GM23338 (cell line): ENCODE results near the gene BAG3. TPM values are rescaled to one million over a fixed set of nuclear protein-coding genes. Genes with fewer than 3 reads are reported as not detected.

ENCODE experiments used
- ATAC-seq: fragments of 200-7000 bp; cut with Tn5 transposase; 3 replicates; pipeline ENCODE4 v1.9.1; 2020
- DNase-seq: peaks from one replicate; pipeline ENCODE4 v3.0.0-alpha.2; 2015; ENCODE audit warnings: low spot score
- H2AFZ ChIP-seq: fragments of 200-600 bp; sonication (generic); 2 replicates; pipeline ENCODE4 v1.8.0; 2016; ENCODE audit warnings: antibody characterized with exemption, mild to moderate bottlenecking, moderate library complexity
- H3F3A ChIP-seq: fragments of 200-600 bp; sonication (generic); replicated peaks from 2 replicates; pipeline ENCODE4 v1.8.0; 2017; ENCODE audit warnings: antibody characterized with exemption, mixed run types, low read depth
- H3K27ac ChIP-seq: fragments of 200-600 bp; sonication (generic); 2 replicates; pipeline ENCODE4 v1.6.1; 2016; ENCODE audit warnings: low read depth
- H3K27me3 ChIP-seq: fragments of 200-600 bp; sonication (generic); 2 replicates; pipeline ENCODE4 v1.8.0; 2016; ENCODE audit warnings: mild to moderate bottlenecking, mixed run types, moderate library complexity; ENCODE audit not compliant: insufficient read depth
- H3K36me3 ChIP-seq: fragments of 200-600 bp; sonication (generic); 2 replicates; pipeline ENCODE4 v1.8.0; 2016; ENCODE audit warnings: mild to moderate bottlenecking; ENCODE audit not compliant: insufficient read depth
- H3K4me1 ChIP-seq: fragments of 200-600 bp; sonication (generic); 2 replicates; pipeline ENCODE4 v1.8.0; 2016; ENCODE audit warnings: mild to moderate bottlenecking, moderate library complexity; ENCODE audit not compliant: insufficient read depth
- H3K4me2 ChIP-seq: fragments of 200-600 bp; sonication (generic); 2 replicates; pipeline ENCODE4 v1.7.1; 2017; ENCODE audit warnings: mixed run types
- H3K4me3 ChIP-seq: fragments of 200-600 bp; sonication (generic); 2 replicates; pipeline ENCODE4 v1.6.1; 2016; ENCODE audit warnings: mixed run types
- H3K79me2 ChIP-seq: fragments of 200-600 bp; sonication (generic); replicated peaks from 2 replicates; pipeline ENCODE4 v1.8.0; 2017; ENCODE audit warnings: mild to moderate bottlenecking; ENCODE audit not compliant: insufficient read depth
- H3K9me2 ChIP-seq: fragments of 200-600 bp; sonication (generic); 2 replicates; pipeline ENCODE4 v1.8.0; 2017; ENCODE audit not compliant: insufficient read depth
- H4K20me1 ChIP-seq: fragments of 200-600 bp; sonication (generic); replicated peaks from 2 replicates; pipeline ENCODE4 v1.8.0; 2017; ENCODE audit warnings: mild to moderate bottlenecking; ENCODE audit not compliant: insufficient read depth
- H3K27ac Mint-ChIP-seq: 2 replicates; pipeline ENCODE4 v1.8.0; 2020; ENCODE audit warnings: inconsistent platforms, mild to moderate bottlenecking, moderate library complexity, mixed read lengths
- H3K27me3 Mint-ChIP-seq: 3 replicates; pipeline ENCODE4 v1.8.0; 2022; ENCODE audit warnings: low read depth, mild to moderate bottlenecking, moderate library complexity, mixed read lengths, inconsistent platforms; ENCODE audit not compliant: insufficient read depth, poor library complexity
- H3K36me3 Mint-ChIP-seq: 3 replicates; pipeline ENCODE4 v1.8.0; 2021; ENCODE audit warnings: low read depth, mild to moderate bottlenecking, inconsistent platforms, moderate library complexity, mixed read lengths
- H3K4me1 Mint-ChIP-seq: 3 replicates; pipeline ENCODE4 v1.8.0; 2020; ENCODE audit warnings: mild to moderate bottlenecking, inconsistent platforms, mixed read lengths
- H3K4me3 Mint-ChIP-seq: 3 replicates; pipeline ENCODE4 v1.8.0; 2021; ENCODE audit warnings: moderate library complexity, mild to moderate bottlenecking, inconsistent platforms, mixed read lengths
- H3K9me3 Mint-ChIP-seq: 3 replicates; pipeline ENCODE4 v1.8.0; 2020; ENCODE audit warnings: moderate library complexity, mild to moderate bottlenecking, inconsistent platforms, mixed read lengths
- CREB1 ChIP-seq: fragments of 250-450 bp; sonication (Bioruptor Pico); IDR thresholded peaks from 2 replicates; pipeline ENCODE4 v1.5.0; 2020; ENCODE audit warnings: low read depth, mild to moderate bottlenecking, moderate library complexity
- EZH2 ChIP-seq: fragments of 200-600 bp; sonication (generic); IDR thresholded peaks from one replicate; pipeline ENCODE4 v1.8.0; 2017; ENCODE audit warnings: antibody characterized with exemption, mild to moderate bottlenecking, low read depth; ENCODE audit not compliant: unreplicated experiment
- EZH2phosphoT487 ChIP-seq: fragments of 200-600 bp; sonication (generic); IDR thresholded peaks from one replicate; pipeline ENCODE4 v1.8.1; 2018; ENCODE audit warnings: antibody characterized with exemption; ENCODE audit not compliant: unreplicated experiment
- JUNB ChIP-seq: IDR thresholded peaks from one replicate; pipeline ENCODE4 v1.6.1; 2016; ENCODE audit warnings: antibody characterized with exemption; ENCODE audit not compliant: unreplicated experiment
- NANOG ChIP-seq: IDR thresholded peaks from 2 replicates; pipeline ENCODE4 v1.6.1; 2016; ENCODE audit warnings: antibody characterized with exemption, borderline replicate concordance
- POLR2AphosphoS5 ChIP-seq: IDR thresholded peaks from 2 replicates; pipeline ENCODE4 v1.6.1; 2016; ENCODE audit warnings: antibody characterized with exemption, low read depth
- STAT1 ChIP-seq: IDR thresholded peaks from one replicate; pipeline ENCODE4 v1.6.1; 2016; ENCODE audit warnings: antibody characterized with exemption; ENCODE audit not compliant: unreplicated experiment
- ZNF114 ChIP-seq: fragments of 250-450 bp; sonication (Bioruptor Pico); IDR thresholded peaks from 2 replicates; pipeline ENCODE4 v1.5.0; 2020; ENCODE audit warnings: mild to moderate bottlenecking, moderate library complexity
- polyA plus RNA-seq: library from polyadenylated mRNA; unstranded; fragments of >200 nt; fragmentation: Nextera tagmentation; extraction: Ambion mirVana; gene quantifications from 2 replicates; pipeline ENCODE4 v1.2.1, GENCODE V29; 2016
- total RNA-seq: library from RNA; depleted of rRNA; stranded (reverse); fragments of >200 nt; shearing (Covaris generic); gene quantifications from 2 replicates; pipeline ENCODE4 v1.2.3, GENCODE V29; 2014
- TF ChIP-seq, protein P1 (sequence below): IDR thresholded peaks from 2 replicates; pipeline ENCODE4 v1.6.1; 2016; ENCODE audit warnings: antibody characterized with exemption
- TF ChIP-seq, protein P2 (sequence below): fragments of 250-450 bp; sonication (Bioruptor Pico); IDR thresholded peaks from 2 replicates; pipeline ENCODE4 v1.5.0; 2020; ENCODE audit warnings: mild to moderate bottlenecking, moderate library complexity
- TF ChIP-seq, protein P3 (sequence below): IDR thresholded peaks from one replicate; pipeline ENCODE4 v1.6.1; 2018; ENCODE audit warnings: antibody characterized with exemption; ENCODE audit not compliant: unreplicated experiment

Gene BAG3
- total and polyA plus RNA-seq, 2 experiments from 2014 or later, result 8.2 to 8.4 TPM

DNA sequence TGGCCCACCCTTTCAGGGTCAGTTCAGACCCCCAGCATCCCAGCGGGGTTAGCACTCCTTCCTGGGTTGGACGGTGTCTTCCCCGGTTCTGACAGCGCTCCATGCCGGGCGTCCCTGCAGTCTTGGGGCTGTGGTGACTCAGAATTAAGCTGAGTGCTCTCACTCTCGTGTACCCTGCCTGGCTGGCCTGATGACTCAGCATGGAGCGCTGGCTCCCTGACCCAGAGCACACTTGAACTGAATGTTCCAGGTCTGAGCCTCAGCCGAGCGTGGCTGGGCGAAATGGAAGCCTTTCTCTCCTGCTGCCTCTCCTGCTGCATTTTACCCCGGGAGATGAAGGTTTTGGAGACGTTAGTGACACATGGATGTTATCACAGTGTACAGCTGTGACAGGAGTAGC lies 7.1 kb downstream of the BAG3 start:
- Mint-ChIP-seq H3K4me3 (no peak overlapping the region), H3K27ac (peak overlapping the region; percentile 92), H3K36me3 (peaks cover 15% of the 10 kb centered on the region; the same call in 2 of the 3 replicates), H3K27me3 (no peaks in the 10 kb centered on the region), H3K4me1 (peaks cover 34% of the 10 kb centered on the region), H3K9me3 (no peaks in the 10 kb centered on the region)
- no peaks in the 10 kb centered on the region for H3K36me3 ChIP-seq
- DNase-seq, result peak; percentile 37
- no peak overlapping the region for H3K27ac ChIP-seq
- no peak for TF ChIP-seq POLR2AphosphoS5
- TF ChIP-seq, protein P1, sequence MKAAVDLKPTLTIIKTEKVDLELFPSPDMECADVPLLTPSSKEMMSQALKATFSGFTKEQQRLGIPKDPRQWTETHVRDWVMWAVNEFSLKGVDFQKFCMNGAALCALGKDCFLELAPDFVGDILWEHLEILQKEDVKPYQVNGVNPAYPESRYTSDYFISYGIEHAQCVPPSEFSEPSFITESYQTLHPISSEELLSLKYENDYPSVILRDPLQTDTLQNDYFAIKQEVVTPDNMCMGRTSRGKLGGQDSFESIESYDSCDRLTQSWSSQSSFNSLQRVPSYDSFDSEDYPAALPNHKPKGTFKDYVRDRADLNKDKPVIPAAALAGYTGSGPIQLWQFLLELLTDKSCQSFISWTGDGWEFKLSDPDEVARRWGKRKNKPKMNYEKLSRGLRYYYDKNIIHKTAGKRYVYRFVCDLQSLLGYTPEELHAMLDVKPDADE, result no peak
- TF ChIP-seq ZNF114 (CRISPR knock-in tag), result no peak
- TF ChIP-seq, protein P2, sequence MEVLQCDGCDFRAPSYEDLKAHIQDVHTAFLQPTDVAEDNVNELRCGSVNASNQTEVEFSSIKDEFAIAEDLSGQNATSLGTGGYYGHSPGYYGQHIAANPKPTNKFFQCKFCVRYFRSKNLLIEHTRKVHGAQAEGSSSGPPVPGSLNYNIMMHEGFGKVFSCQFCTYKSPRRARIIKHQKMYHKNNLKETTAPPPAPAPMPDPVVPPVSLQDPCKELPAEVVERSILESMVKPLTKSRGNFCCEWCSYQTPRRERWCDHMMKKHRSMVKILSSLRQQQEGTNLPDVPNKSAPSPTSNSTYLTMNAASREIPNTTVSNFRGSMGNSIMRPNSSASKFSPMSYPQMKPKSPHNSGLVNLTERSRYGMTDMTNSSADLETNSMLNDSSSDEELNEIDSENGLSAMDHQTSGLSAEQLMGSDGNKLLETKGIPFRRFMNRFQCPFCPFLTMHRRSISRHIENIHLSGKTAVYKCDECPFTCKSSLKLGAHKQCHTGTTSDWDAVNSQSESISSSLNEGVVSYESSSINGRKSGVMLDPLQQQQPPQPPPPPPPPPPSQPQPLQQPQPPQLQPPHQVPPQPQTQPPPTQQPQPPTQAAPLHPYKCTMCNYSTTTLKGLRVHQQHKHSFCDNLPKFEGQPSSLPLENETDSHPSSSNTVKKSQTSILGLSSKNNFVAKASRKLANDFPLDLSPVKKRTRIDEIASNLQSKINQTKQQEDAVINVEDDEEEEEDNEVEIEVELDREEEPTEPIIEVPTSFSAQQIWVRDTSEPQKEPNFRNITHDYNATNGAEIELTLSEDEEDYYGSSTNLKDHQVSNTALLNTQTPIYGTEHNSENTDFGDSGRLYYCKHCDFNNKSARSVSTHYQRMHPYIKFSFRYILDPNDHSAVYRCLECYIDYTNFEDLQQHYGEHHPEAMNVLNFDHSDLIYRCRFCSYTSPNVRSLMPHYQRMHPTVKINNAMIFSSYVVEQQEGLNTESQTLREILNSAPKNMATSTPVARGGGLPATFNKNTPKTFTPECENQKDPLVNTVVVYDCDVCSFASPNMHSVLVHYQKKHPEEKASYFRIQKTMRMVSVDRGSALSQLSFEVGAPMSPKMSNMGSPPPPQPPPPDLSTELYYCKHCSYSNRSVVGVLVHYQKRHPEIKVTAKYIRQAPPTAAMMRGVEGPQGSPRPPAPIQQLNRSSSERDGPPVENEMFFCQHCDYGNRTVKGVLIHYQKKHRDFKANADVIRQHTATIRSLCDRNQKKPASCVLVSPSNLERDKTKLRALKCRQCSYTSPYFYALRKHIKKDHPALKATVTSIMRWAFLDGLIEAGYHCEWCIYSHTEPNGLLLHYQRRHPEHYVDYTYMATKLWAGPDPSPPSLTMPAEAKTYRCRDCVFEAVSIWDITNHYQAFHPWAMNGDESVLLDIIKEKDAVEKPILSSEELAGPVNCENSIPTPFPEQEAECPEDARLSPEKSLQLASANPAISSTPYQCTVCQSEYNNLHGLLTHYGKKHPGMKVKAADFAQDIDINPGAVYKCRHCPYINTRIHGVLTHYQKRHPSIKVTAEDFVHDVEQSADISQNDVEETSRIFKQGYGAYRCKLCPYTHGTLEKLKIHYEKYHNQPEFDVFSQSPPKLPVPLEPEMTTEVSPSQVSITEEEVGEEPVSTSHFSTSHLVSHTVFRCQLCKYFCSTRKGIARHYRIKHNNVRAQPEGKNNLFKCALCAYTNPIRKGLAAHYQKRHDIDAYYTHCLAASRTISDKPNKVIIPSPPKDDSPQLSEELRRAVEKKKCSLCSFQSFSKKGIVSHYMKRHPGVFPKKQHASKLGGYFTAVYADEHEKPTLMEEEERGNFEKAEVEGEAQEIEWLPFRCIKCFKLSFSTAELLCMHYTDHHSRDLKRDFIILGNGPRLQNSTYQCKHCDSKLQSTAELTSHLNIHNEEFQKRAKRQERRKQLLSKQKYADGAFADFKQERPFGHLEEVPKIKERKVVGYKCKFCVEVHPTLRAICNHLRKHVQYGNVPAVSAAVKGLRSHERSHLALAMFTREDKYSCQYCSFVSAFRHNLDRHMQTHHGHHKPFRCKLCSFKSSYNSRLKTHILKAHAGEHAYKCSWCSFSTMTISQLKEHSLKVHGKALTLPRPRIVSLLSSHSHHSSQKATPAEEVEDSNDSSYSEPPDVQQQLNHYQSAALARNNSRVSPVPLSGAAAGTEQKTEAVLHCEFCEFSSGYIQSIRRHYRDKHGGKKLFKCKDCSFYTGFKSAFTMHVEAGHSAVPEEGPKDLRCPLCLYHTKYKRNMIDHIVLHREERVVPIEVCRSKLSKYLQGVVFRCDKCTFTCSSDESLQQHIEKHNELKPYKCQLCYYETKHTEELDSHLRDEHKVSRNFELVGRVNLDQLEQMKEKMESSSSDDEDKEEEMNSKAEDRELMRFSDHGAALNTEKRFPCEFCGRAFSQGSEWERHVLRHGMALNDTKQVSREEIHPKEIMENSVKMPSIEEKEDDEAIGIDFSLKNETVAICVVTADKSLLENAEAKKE, result no peak
- no peak for TF ChIP-seq EZH2phosphoT487
- TF ChIP-seq JUNB, result no peak
- no peak for TF ChIP-seq CREB1 (CRISPR knock-in tag)
- TF ChIP-seq EZH2, result no peak
- TF ChIP-seq, protein P3, sequence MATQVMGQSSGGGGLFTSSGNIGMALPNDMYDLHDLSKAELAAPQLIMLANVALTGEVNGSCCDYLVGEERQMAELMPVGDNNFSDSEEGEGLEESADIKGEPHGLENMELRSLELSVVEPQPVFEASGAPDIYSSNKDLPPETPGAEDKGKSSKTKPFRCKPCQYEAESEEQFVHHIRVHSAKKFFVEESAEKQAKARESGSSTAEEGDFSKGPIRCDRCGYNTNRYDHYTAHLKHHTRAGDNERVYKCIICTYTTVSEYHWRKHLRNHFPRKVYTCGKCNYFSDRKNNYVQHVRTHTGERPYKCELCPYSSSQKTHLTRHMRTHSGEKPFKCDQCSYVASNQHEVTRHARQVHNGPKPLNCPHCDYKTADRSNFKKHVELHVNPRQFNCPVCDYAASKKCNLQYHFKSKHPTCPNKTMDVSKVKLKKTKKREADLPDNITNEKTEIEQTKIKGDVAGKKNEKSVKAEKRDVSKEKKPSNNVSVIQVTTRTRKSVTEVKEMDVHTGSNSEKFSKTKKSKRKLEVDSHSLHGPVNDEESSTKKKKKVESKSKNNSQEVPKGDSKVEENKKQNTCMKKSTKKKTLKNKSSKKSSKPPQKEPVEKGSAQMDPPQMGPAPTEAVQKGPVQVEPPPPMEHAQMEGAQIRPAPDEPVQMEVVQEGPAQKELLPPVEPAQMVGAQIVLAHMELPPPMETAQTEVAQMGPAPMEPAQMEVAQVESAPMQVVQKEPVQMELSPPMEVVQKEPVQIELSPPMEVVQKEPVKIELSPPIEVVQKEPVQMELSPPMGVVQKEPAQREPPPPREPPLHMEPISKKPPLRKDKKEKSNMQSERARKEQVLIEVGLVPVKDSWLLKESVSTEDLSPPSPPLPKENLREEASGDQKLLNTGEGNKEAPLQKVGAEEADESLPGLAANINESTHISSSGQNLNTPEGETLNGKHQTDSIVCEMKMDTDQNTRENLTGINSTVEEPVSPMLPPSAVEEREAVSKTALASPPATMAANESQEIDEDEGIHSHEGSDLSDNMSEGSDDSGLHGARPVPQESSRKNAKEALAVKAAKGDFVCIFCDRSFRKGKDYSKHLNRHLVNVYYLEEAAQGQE, result no peak
- TF ChIP-seq STAT1, result no peak
- no peak for TF ChIP-seq NANOG
- H3K79me2 ChIP-seq, result peaks cover 36% of the 10 kb centered on the region
- no peaks in the 10 kb centered on the region for H3K9me2 ChIP-seq
- no peak overlapping the region for H3K4me2 ChIP-seq
- H2AFZ ChIP-seq, result no peak overlapping the region
- H3K4me3 ChIP-seq, result no peak overlapping the region
- H4K20me1 ChIP-seq, result peaks cover 5% of the 10 kb centered on the region; the same call in 1 of the 2 replicates
- no peaks in the 10 kb centered on the region for H3K27me3 ChIP-seq
- no peaks in the 10 kb centered on the region for H3F3A ChIP-seq
- ATAC-seq, result peak; percentile 72
- peaks cover 24% of the 10 kb centered on the region for H3K4me1 ChIP-seq
